Endodermal cell (in vitro differentiated cells): ENCODE data around the gene AFAP1L2. TPM values are rescaled to one million over a fixed set of nuclear protein-coding genes. Genes with fewer than 3 reads are reported as not detected.

Experiments used
- DNase-seq: peaks from one replicate; pipeline ENCODE4 v3.0.0-alpha.2; 2017
- H3K27ac ChIP-seq: 2 replicates; pipeline ENCODE4 v1.5.1; 2013; ENCODE audit warnings: mild to moderate bottlenecking, low read depth, low read length, moderate library complexity
- H3K27me3 ChIP-seq: 2 replicates; pipeline ENCODE4 v1.6.1; 2013; ENCODE audit warnings: mild to moderate bottlenecking, low read length, moderate library complexity; ENCODE audit not compliant: insufficient read depth, control insufficient read depth, poor library complexity, severe bottlenecking
- H3K36me3 ChIP-seq: 2 replicates; pipeline ENCODE4 v1.7.0; 2013; ENCODE audit warnings: mild to moderate bottlenecking, low read length, moderate library complexity; ENCODE audit not compliant: control insufficient read depth, insufficient read depth
- H3K4me1 ChIP-seq: one replicate; pipeline ENCODE4 v1.7.0; 2013; ENCODE audit warnings: low read length; ENCODE audit not compliant: control insufficient read depth, insufficient read depth
- H3K4me3 ChIP-seq: 2 replicates; pipeline ENCODE4 v1.5.1; 2013; ENCODE audit warnings: mild to moderate bottlenecking, low read length, moderate library complexity
- H3K9ac ChIP-seq: 2 replicates; pipeline ENCODE4 v1.6.1; 2013; ENCODE audit warnings: mild to moderate bottlenecking, low read length, moderate library complexity; ENCODE audit not compliant: poor library complexity, severe bottlenecking; ENCODE audit errors: extremely low read depth
- H3K9me3 ChIP-seq: 2 replicates; pipeline ENCODE4 v1.6.1; 2013; ENCODE audit warnings: mild to moderate bottlenecking, low read length, moderate library complexity; ENCODE audit not compliant: control insufficient read depth
- H3K27ac Mint-ChIP-seq: 2 replicates; pipeline ENCODE4 v1.8.0; 2020; ENCODE audit warnings: mixed read lengths
- H3K27me3 Mint-ChIP-seq: 2 replicates; pipeline ENCODE4 v1.8.0; 2021; ENCODE audit warnings: mild to moderate bottlenecking, mixed read lengths; ENCODE audit not compliant: insufficient read depth
- H3K36me3 Mint-ChIP-seq: 2 replicates; pipeline ENCODE4 v1.8.0; 2020; ENCODE audit warnings: low read depth, mixed read lengths
- H3K4me1 Mint-ChIP-seq: 2 replicates; pipeline ENCODE4 v1.8.0; 2020; ENCODE audit warnings: mixed read lengths
- H3K4me3 Mint-ChIP-seq: 2 replicates; pipeline ENCODE4 v1.8.0; 2020; ENCODE audit warnings: mild to moderate bottlenecking, moderate library complexity, mixed read lengths
- H3K9me3 Mint-ChIP-seq: 2 replicates; pipeline ENCODE4 v1.8.0; 2020; ENCODE audit warnings: mild to moderate bottlenecking, mixed read lengths
- CTCF ChIP-seq: fragments of 200-600 bp; sonication (generic); conservative IDR thresholded peaks from 2 replicates; pipeline ENCODE4 v1.5.0; 2021; ENCODE audit warnings: antibody characterized with exemption, mild to moderate bottlenecking
- WGBS, 2 experiments: methylation state at CpG; one replicate each; pipeline versions ENCODE4 v1.1.5 to v1.1.7; 2013; ENCODE audit warnings: missing lambda C conversion rate in 2 of 2, mixed read lengths in 1 of 2; ENCODE audit not compliant: insufficient coverage in 1 of 2, insufficient read length in 1 of 2; 5-methylcytosine and 5-hydroxymethylcytosine counted together
- total RNA-seq, 2 donors: library from RNA; stranded (reverse); fragmentation: NEBNext Ultra II Directional in 1 of 2; extraction: Animal tissue kit (Norgen Biotek cat#: 25700) in 1 of 2; gene quantifications; 2 replicates in 1 of 2; 3 replicates in 1 of 2; pipeline ENCODE4 v1.2.1, GENCODE V29; 2021

The AFAP1L2 gene
- total RNA-seq, 2 donors from 2014 or later = 1.5 to 2.2 TPM

GRCh38 chr10:114420811-114421485 is 16.6 kb upstream of the AFAP1L2 start:
- DNase-seq = no peak
- H3K36me3 ChIP-seq = no peaks in the 10 kb centered on the region
- no peak overlapping the region for H3K4me3 ChIP-seq
- H3K4me1 ChIP-seq = no peaks in the 10 kb centered on the region
- no peak overlapping the region for H3K27ac Mint-ChIP-seq
- 94 to 100% methylated on average over 4 of the region's 4 CpGs for WGBS, 2 experiments
- H3K9me3 ChIP-seq = no peaks in the 10 kb centered on the region
- no peak overlapping the region for H3K27ac ChIP-seq
- peaks cover 4% of the 10 kb centered on the region for H3K9me3 Mint-ChIP-seq
- no peak overlapping the region for H3K4me3 Mint-ChIP-seq
- TF ChIP-seq CTCF = no peak
- H3K27me3 ChIP-seq = no peaks in the 10 kb centered on the region
- peaks cover 2% of the 10 kb centered on the region for H3K4me1 Mint-ChIP-seq
- H3K27me3 Mint-ChIP-seq = peaks cover 11% of the 10 kb centered on the region
- no peak overlapping the region for H3K9ac ChIP-seq
- no peaks in the 10 kb centered on the region for H3K36me3 Mint-ChIP-seq

GRCh38 chr10:114418109-114418508 is 13.8 kb upstream of the AFAP1L2 start:
- Histone ChIP-seq H3K4me1 (no peaks in the 10 kb centered on the region), H3K36me3 (no peaks in the 10 kb centered on the region), H3K4me3 (no peak overlapping the region), H3K9me3 (no peaks in the 10 kb centered on the region), H3K9ac (no peak overlapping the region), H3K27me3 (no peaks in the 10 kb centered on the region), H3K27ac (no peak overlapping the region)
- no peak overlapping the region for H3K4me3 Mint-ChIP-seq
- peaks cover 3% of the 10 kb centered on the region for H3K9me3 Mint-ChIP-seq
- WGBS, 2 experiments = 80% methylated on average over 1 of the region's 1 CpG; no CpG with 5 or more reads in 1 of the 2 experiments
- no peak for DNase-seq
- peaks cover 12% of the 10 kb centered on the region for H3K27me3 Mint-ChIP-seq
- H3K4me1 Mint-ChIP-seq = no peaks in the 10 kb centered on the region
- no peaks in the 10 kb centered on the region for H3K36me3 Mint-ChIP-seq
- H3K27ac Mint-ChIP-seq = no peak overlapping the region
- TF ChIP-seq CTCF = no peak

GRCh38 chr10:114412907-114413797 is 8.8 kb upstream of the AFAP1L2 start:
- Mint-ChIP-seq H3K27ac (no peak overlapping the region), H3K4me1 (peaks cover 16% of the 10 kb centered on the region), H3K36me3 (no peaks in the 10 kb centered on the region), H3K9me3 (no peaks in the 10 kb centered on the region), H3K27me3 (peaks cover 7% of the 10 kb centered on the region), H3K4me3 (no peak overlapping the region)
- 88 to 92% methylated on average over 8 to 9 of the region's 9 CpGs for WGBS, 2 experiments
- Histone ChIP-seq H3K9ac (no peak overlapping the region), H3K4me1 (peaks cover 6% of the 10 kb centered on the region), H3K36me3 (no peaks in the 10 kb centered on the region), H3K4me3 (no peak overlapping the region), H3K9me3 (no peaks in the 10 kb centered on the region), H3K27me3 (no peaks in the 10 kb centered on the region), H3K27ac (no peak overlapping the region)
- DNase-seq = no peak
- no peak for TF ChIP-seq CTCF
